ENCODE data around the gene SERGEF. TPM values are rescaled to one million over a fixed set of nuclear protein-coding genes. Genes with fewer than 3 reads are reported as not detected.

The SERGEF gene
- total RNA-seq, 1 donor from 2014 or later = 26.2 TPM

GRCh38 chr11:17986711-17987220 lies 26.1 kb downstream of the SERGEF start:
- H3K27ac Mint-ChIP-seq = no peak overlapping the region
- H3K36me3 Mint-ChIP-seq (ENCODE audit: low read depth) = peaks cover 45% of the 10 kb centered on the region
- no peaks in the 10 kb centered on the region for H3K4me1 Mint-ChIP-seq
- no peak for DNase-seq
- H3K9me3 Mint-ChIP-seq = no peaks in the 10 kb centered on the region
- no peak overlapping the region for H3K4me3 Mint-ChIP-seq
- no peaks in the 10 kb centered on the region for H3K27me3 Mint-ChIP-seq
- intact Hi-C loops (cut with micrococcal nuclease) = no loop called here

- H3K27ac Mint-ChIP-seq = no peak overlapping the region
- H3K4me3 Mint-ChIP-seq = no peak overlapping the region
- no peaks in the 10 kb centered on the region for H3K4me1 Mint-ChIP-seq
- no peak for DNase-seq
- no peaks in the 10 kb centered on the region for H3K27me3 Mint-ChIP-seq
- H3K36me3 Mint-ChIP-seq (ENCODE audit: low read depth) = peaks cover 44% of the 10 kb centered on the region
- no peaks in the 10 kb centered on the region for H3K9me3 Mint-ChIP-seq
- intact Hi-C loops (cut with micrococcal nuclease) = no loop called here
Observed at GRCh38 chr11:17986007-17986710, 26.7 kb downstream of the SERGEF start.

- peaks cover 43% of the 10 kb centered on the region for H3K36me3 Mint-ChIP-seq (ENCODE audit: low read depth)
- DNase-seq = no peak
- no peaks in the 10 kb centered on the region for H3K9me3 Mint-ChIP-seq
- H3K4me1 Mint-ChIP-seq = no peaks in the 10 kb centered on the region
- no peaks in the 10 kb centered on the region for H3K27me3 Mint-ChIP-seq
- intact Hi-C loops (cut with micrococcal nuclease) = no loop called here
- no peak overlapping the region for H3K4me3 Mint-ChIP-seq
- H3K27ac Mint-ChIP-seq = no peak overlapping the region
Observed at GRCh38 chr11:17985517-17985916, 27.3 kb downstream of the SERGEF start.

GRCh38 chr11:17983569-17983968 lies 29.3 kb downstream of the SERGEF start:
- Mint-ChIP-seq H3K27ac (no peak overlapping the region), H3K27me3 (no peaks in the 10 kb centered on the region), H3K4me1 (no peaks in the 10 kb centered on the region), H3K36me3 (ENCODE audit: low read depth) (peaks cover 43% of the 10 kb centered on the region), H3K4me3 (no peak overlapping the region), H3K9me3 (no peaks in the 10 kb centered on the region)
- no peak for DNase-seq
- intact Hi-C loops (cut with micrococcal nuclease) = no loop called here

- Mint-ChIP-seq H3K9me3 (no peaks in the 10 kb centered on the region), H3K27me3 (no peaks in the 10 kb centered on the region), H3K36me3 (ENCODE audit: low read depth) (peaks cover 26% of the 10 kb centered on the region), H3K27ac (no peak overlapping the region), H3K4me1 (no peaks in the 10 kb centered on the region), H3K4me3 (no peak overlapping the region)
- intact Hi-C loops (cut with micrococcal nuclease) = loop anchor here (1.0 kb wide), 3 partner anchors 220 to 381 kb away; no protein-coding TSS in a partner anchor
- peak; percentile 79 for DNase-seq
Observed at GRCh38 chr11:17979770-17980371, 33.0 kb downstream of the SERGEF start.

- Mint-ChIP-seq H3K27ac (no peak overlapping the region), H3K4me3 (no peak overlapping the region), H3K4me1 (no peaks in the 10 kb centered on the region), H3K36me3 (ENCODE audit: low read depth) (peaks cover 16% of the 10 kb centered on the region), H3K9me3 (no peaks in the 10 kb centered on the region), H3K27me3 (no peaks in the 10 kb centered on the region)
- intact Hi-C loops (cut with micrococcal nuclease) = loop anchor here (1.0 kb wide), 3 partner anchors 218 to 379 kb away; no protein-coding TSS in a partner anchor
- DNase-seq = peak; percentile 71
Observed at GRCh38 chr11:17978553-17979287, 34.1 kb downstream of the SERGEF start.

GRCh38 chr11:17976651-17977050 lies 36.2 kb downstream of the SERGEF start:
- Mint-ChIP-seq H3K27ac (no peak overlapping the region), H3K27me3 (no peaks in the 10 kb centered on the region), H3K4me3 (no peak overlapping the region), H3K36me3 (ENCODE audit: low read depth) (peaks cover 12% of the 10 kb centered on the region), H3K9me3 (no peaks in the 10 kb centered on the region), H3K4me1 (no peaks in the 10 kb centered on the region)
- DNase-seq = no peak
- intact Hi-C loops (cut with micrococcal nuclease) = no loop called here

GRCh38 chr11:17974246-17974645 lies 38.6 kb downstream of the SERGEF start:
- Mint-ChIP-seq H3K27me3 (no peaks in the 10 kb centered on the region), H3K27ac (no peak overlapping the region), H3K36me3 (ENCODE audit: low read depth) (peaks cover 25% of the 10 kb centered on the region), H3K4me3 (no peak overlapping the region), H3K4me1 (no peaks in the 10 kb centered on the region), H3K9me3 (no peaks in the 10 kb centered on the region)
- intact Hi-C loops (cut with micrococcal nuclease) = loop anchor here (5.0 kb wide), 1 partner anchor 97 kb away; no protein-coding TSS in a partner anchor
- DNase-seq = no peak

- Mint-ChIP-seq H3K27me3 (no peaks in the 10 kb centered on the region), H3K9me3 (no peaks in the 10 kb centered on the region), H3K36me3 (ENCODE audit: low read depth) (peaks cover 23% of the 10 kb centered on the region), H3K4me1 (no peaks in the 10 kb centered on the region), H3K4me3 (no peak overlapping the region), H3K27ac (no peak overlapping the region)
- DNase-seq = no peak
- intact Hi-C loops (cut with micrococcal nuclease) = loop anchor here (5.0 kb wide), 1 partner anchor 96 kb away; no protein-coding TSS in a partner anchor
Observed at GRCh38 chr11:17972987-17973386, 39.9 kb downstream of the SERGEF start.

- Mint-ChIP-seq H3K9me3 (no peaks in the 10 kb centered on the region), H3K4me1 (peaks cover 1% of the 10 kb centered on the region), H3K36me3 (ENCODE audit: low read depth) (peaks cover 21% of the 10 kb centered on the region), H3K27ac (no peak overlapping the region), H3K27me3 (no peaks in the 10 kb centered on the region), H3K4me3 (no peak overlapping the region)
- intact Hi-C loops (cut with micrococcal nuclease) = no loop called here
- DNase-seq = no peak
Observed at GRCh38 chr11:17968206-17968605, 44.6 kb downstream of the SERGEF start.

GRCh38 chr11:17967661-17968060 lies 45.2 kb downstream of the SERGEF start:
- no peak for DNase-seq
- no peak overlapping the region for H3K27ac Mint-ChIP-seq
- H3K36me3 Mint-ChIP-seq (ENCODE audit: low read depth) = peaks cover 20% of the 10 kb centered on the region
- no peaks in the 10 kb centered on the region for H3K9me3 Mint-ChIP-seq
- H3K27me3 Mint-ChIP-seq = no peaks in the 10 kb centered on the region
- intact Hi-C loops (cut with micrococcal nuclease) = no loop called here
- H3K4me1 Mint-ChIP-seq = peaks cover 1% of the 10 kb centered on the region
- no peak overlapping the region for H3K4me3 Mint-ChIP-seq

GRCh38 chr11:17960091-17960490 lies 52.8 kb downstream of the SERGEF start:
- H3K9me3 Mint-ChIP-seq = no peaks in the 10 kb centered on the region
- no peak for DNase-seq
- H3K4me3 Mint-ChIP-seq = no peak overlapping the region
- intact Hi-C loops (cut with micrococcal nuclease) = no loop called here
- no peaks in the 10 kb centered on the region for H3K27me3 Mint-ChIP-seq
- H3K27ac Mint-ChIP-seq = no peak overlapping the region
- peaks cover 1% of the 10 kb centered on the region for H3K4me1 Mint-ChIP-seq
- H3K36me3 Mint-ChIP-seq (ENCODE audit: low read depth) = peaks cover 42% of the 10 kb centered on the region

GRCh38 chr11:17958446-17958845 lies 54.4 kb downstream of the SERGEF start:
- H3K27ac Mint-ChIP-seq = no peak overlapping the region
- peaks cover 47% of the 10 kb centered on the region for H3K36me3 Mint-ChIP-seq (ENCODE audit: low read depth)
- H3K4me1 Mint-ChIP-seq = no peaks in the 10 kb centered on the region
- DNase-seq = no peak
- intact Hi-C loops (cut with micrococcal nuclease) = no loop called here
- H3K9me3 Mint-ChIP-seq = no peaks in the 10 kb centered on the region
- no peak overlapping the region for H3K4me3 Mint-ChIP-seq
- H3K27me3 Mint-ChIP-seq = no peaks in the 10 kb centered on the region
